HCT116 (cell line): ENCODE measurements around the gene RABGAP1.

Source experiments
- POLR2AphosphoS5 ChIP-seq: IDR thresholded peaks from 2 replicates; pipeline ENCODE4 v1.6.1; 2011; ENCODE audit warnings: mild to moderate bottlenecking, low read depth, low read length, moderate library complexity
- RAD21 ChIP-seq: IDR thresholded peaks from 2 replicates; pipeline ENCODE4 v1.6.1; 2012; ENCODE audit warnings: low read depth, mild to moderate bottlenecking
- TF ChIP-seq, protein P1 (sequence below), 3 experiments: fragments of 200-600 bp in 1 of 3; sonication (generic) in 1 of 3; IDR thresholded peaks in 2 of 3; conservative IDR thresholded peaks in 1 of 3; 2 replicates each; pipeline ENCODE4 v1.5.1; 2012 to 2017; ENCODE audit warnings: low read depth in 2 of 3, low read length in 2 of 3, antibody characterized with exemption in 1 of 3, borderline replicate concordance in 1 of 3, control low read depth in 1 of 3, mild to moderate bottlenecking in 1 of 3, mixed read lengths in 1 of 3, mixed run types in 1 of 3, moderate library complexity in 1 of 3; ENCODE audit not compliant: insufficient read depth in 1 of 3

DNA sequence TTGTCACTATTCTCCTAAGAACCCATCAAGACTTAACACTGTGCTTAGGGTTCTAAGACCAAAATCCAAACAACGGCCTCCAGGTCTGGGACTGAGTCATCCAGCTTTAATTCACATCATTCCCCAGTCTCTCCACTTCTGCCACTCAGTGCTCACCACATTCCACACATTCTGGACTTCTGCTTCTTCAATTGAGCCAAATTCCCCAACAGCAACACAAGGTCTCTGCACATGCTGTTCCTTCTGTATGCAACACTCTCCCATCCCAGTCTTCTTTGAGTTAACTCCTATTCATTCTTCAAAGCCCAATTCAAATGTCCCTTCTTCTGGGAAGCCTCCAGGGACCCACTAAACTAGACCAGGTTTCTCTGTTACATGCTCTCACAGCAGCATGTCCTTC is 190.4 kb downstream of the RABGAP1 start:
- no peak for TF ChIP-seq RAD21
- TF ChIP-seq, protein P1, sequence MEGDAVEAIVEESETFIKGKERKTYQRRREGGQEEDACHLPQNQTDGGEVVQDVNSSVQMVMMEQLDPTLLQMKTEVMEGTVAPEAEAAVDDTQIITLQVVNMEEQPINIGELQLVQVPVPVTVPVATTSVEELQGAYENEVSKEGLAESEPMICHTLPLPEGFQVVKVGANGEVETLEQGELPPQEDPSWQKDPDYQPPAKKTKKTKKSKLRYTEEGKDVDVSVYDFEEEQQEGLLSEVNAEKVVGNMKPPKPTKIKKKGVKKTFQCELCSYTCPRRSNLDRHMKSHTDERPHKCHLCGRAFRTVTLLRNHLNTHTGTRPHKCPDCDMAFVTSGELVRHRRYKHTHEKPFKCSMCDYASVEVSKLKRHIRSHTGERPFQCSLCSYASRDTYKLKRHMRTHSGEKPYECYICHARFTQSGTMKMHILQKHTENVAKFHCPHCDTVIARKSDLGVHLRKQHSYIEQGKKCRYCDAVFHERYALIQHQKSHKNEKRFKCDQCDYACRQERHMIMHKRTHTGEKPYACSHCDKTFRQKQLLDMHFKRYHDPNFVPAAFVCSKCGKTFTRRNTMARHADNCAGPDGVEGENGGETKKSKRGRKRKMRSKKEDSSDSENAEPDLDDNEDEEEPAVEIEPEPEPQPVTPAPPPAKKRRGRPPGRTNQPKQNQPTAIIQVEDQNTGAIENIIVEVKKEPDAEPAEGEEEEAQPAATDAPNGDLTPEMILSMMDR (IDR thresholded peaks at IDR 0.05 in 2 of 3, conservative IDR thresholded peaks at IDR 0.05 in 1 of 3; ENCODE audit: borderline replicate concordance in 1 of 3, insufficient read depth in 1 of 3, low read depth in 2 of 3, low read length in 2 of 3) = no peak
- no peak for TF ChIP-seq POLR2AphosphoS5
